Glomerular visceral epithelial cell (primary cell): ENCODE results near the gene GNPDA2.

Experiments used
- DNase-seq: peaks from one replicate; pipeline ENCODE4 v3.0.0-alpha.2; 2016; ENCODE audit errors: extremely low spot score

Gene GNPDA2

GRCh38 chr4:44679060-44679459 is 47.3 kb downstream of the GNPDA2 start:
- DNase-seq: peak; percentile 2

DNA sequence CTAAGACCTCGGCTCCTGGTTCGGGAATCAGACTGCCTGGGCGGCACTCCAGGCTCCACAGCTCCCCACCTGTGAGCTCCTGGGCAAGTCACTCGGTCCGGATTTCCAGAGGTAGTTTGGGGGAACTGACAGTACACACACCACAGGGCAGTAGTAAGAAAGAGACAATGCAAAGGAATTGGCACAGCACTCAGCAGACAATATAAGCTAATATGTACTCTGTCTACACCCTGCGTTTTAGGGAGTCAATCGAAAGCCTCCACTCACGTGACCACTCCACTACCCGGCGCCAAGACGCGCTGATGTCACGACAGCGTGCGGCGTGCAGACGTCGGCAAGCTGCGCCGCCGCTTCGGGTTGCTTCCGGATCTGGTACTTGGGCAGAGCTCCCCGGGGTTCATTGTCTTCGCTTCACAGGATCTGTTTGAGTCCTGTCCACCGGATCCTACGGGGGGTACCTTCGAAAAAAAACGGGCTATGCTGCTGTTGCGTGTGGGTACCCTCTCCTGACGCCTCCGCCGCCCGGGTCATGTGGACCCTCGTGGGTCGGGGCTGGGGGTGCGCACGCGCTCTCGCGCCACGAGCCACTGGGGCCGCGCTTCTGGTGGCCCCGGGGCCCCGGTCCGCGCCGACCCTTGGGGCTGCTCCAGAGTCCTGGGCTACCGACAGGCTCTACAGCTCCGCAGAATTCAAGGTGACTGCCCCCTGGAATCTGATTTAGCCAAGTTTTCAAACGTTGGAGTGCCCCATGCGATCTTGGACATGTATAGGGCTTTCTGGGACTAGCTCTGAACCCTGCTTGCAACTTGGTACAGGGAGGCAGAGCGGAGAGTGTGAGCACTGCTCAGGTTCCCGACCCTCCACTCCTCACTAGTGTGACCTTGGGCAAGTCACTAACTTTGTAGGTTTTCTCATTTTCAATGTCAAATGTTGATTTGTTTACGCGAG is 48.0 kb downstream of the GNPDA2 start, which contains the start of gene GUF1:
TSS of gene GUF1 (plus strand) at position 327 of the 948 bp plus-strand sequence. CDS start at position 530, 203 bp downstream.
- peak; percentile 86 for DNase-seq

DNA sequence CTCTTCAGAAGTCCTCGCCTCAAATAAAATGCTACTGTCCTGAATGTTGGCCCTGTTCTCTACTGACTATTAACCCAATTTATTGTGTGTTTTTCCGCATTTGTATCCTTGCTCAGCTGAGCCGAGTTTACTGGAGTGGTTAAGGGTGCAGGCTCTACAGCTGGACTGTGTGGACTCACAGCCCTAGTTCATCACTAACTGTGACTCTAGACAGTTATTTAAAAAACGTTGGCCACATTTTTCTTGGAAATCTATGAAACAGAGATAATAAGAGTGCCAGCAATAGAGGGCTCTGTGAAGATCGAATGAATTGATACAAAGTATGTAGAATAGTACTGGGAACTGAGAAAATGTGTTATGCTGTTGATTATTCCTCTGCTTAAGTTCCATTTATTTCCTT is 51.0 kb downstream of the GNPDA2 start:
- DNase-seq: no peak

DNA sequence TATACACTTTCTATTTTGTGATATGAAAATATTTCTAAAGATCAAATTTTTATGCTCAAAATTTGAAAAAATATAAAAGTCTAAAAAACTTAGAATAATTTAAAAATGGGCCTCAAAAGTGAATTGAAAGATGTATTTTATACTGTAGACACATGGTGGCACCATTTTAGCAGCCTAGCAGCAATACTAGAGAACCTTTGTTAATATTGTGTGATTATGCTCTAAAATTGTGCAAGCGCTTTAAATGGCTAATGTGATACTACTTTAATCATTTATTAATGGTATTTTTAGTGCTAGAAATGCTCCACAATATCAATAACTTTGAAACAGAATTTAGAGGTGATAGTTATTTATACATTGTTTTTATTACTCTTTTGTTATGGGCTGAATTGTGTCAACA is 51.9 kb downstream of the GNPDA2 start:
- no peak for DNase-seq

DNA sequence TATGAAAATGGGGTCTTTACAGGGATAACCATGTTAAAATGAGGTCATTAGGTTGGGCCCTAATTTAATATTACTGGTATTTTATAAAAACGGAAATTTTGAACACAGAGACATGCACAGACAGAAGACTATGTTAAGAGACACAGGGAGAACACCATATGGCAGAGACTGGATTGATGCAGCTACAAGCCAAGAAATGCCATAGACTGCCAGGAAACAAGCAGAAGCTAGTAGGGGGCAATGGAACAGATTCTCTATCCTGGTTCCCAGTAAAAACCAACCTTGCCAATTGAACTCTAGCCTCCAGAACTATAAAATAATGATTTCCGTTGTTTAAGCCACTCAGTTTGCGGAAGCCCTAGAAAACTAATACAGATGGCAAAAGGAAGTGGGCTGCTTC is 54.7 kb downstream of the GNPDA2 start:
- DNase-seq: no peak

DNA sequence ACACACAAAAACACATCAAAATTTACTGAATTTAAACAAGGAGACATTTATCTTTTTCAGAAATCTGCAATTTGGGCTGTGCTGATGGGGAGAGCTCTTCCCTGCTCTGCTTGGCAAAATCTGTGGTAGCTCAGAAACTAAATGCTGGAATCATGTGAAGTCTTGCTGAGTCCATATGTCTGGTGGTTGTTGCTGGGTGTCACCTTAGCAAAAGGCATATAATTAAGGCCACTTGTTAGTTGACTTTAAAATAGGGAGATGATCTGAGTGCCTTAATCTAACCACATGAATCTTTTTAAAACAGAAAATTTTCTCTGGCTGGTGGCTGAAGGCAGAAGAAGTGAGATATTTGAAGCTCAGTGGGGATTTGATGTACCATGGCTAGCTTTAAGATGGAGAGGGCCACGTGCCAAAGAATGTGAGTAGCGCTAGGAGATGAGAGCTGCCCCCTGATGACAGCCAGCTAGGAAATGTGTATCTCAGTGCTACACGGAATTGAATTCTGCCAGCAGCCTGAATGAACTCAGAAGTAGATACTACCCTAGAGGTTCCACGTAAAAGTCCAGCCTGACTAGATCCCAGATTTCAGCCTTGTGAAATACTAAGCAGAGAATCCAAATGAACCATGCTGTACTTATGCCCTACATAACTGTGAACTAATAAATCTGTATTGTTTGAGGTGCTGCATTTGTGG is 55.7 kb downstream of the GNPDA2 start:
- no peak for DNase-seq

DNA sequence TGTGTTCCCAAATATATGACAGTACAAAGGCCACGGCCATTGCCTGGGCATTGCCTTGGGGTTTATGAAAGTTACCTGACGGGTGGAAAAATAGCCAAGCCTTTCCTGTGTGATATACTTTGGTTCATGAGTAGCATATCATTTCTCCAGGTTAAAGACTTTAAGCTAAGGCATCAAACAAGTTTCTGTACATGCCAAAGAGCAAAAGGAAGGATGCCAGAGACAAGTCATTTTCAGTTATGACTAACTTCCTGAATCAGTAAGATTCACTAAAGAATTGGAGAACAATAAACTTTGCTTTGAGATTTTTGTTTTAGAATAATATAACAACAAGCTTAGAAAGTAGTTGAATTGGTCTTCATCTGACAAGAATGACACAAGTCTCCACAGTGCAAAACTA is 57.8 kb downstream of the GNPDA2 start:
- no peak for DNase-seq

- no peak for DNase-seq
Observed at GRCh38 chr4:44663539-44664263, 62.7 kb downstream of the GNPDA2 start.

GRCh38 chr4:44662623-44663005 is 63.7 kb downstream of the GNPDA2 start:
- no peak for DNase-seq

- DNase-seq: no peak
Observed at GRCh38 chr4:44661940-44662622, 64.3 kb downstream of the GNPDA2 start.

DNA sequence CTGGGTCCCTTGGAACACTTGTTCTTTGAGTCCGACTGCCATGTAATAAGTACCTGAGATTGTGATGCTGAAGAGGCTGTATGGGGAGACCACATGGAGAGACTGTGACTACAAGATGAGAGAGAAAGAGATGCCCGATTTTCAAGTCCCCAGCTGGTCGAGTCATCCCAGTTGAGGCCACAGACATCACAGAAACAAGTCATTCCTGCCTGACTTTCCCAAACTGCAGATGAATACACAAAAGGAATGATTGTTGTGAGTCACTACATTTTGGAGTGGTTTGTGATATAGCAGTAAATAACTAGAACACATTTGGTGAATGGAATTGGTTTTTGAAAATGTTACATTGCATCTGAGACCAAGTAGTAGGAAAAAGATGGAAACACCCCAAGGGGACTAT is 66.0 kb downstream of the GNPDA2 start:
- no peak for DNase-seq

DNA sequence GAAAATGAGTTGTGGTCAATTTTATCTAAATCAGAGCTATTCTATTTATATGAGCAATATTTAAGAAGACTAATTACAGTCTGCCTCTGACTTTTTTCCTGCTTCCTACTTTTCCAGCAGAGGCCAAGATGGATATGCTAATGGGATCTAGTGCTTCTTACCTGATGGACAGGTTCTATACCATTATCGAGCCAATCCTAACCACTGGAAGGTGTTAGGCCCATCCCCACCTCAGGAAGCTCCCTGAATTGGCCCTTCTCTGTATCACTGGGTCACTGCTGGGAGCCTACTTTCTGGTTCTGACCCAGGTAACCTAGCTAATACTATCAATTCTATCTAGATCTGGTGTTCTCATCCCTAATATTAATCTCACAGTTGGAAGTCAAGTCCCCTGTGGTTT is 74.4 kb downstream of the GNPDA2 start:
- no peak for DNase-seq
